ENCODE data around the gene OR2D2. TPM values are rescaled to one million over a fixed set of nuclear protein-coding genes. Genes with fewer than 3 reads are reported as not detected.
"Not testable (repeated sequence)": the region's sequence is repeated elsewhere in the genome, so short reads cannot be mapped to it uniquely, and the experiment has no call there.

Gene OR2D2
- total RNA-seq, 1 donor from 2014 or later: 0.38 TPM

DNA sequence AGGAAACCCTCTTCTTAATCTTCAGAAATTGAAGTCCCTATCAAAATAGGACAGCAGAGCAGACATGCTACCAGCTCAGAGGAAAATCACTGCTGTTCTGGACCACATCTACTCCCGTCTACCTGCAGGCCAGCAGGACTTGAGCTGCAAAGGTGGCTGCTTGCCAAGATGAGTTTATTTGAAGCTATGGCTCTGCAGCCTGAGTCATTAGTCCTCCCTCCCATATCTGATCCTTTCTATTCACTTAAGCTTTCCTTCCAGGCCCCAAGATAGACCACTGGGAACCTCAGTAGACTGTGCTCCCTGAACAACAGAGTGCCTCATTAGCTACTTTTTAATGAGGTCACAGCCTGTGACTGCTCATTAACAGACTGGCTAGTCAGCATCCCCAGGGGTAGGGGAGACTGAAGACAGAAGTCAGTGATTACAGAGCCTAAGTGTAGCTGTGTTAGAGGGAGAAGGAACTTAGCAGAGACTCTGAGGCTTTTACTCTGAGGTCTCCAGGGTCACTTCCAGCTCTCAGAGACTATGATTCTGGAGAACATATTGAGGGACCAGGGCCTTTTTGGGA, 36.2 kb downstream of the OR2D2 start:
- Histone ChIP-seq H3K27me3 (ENCODE audit: control insufficient read depth, insufficient read depth, low read length) (no peaks in the 10 kb centered on the region), H3K4me3 (ENCODE audit: low read depth, low read length) (no peak overlapping the region), H3K36me3 (ENCODE audit: control insufficient read depth, insufficient read depth, low read length) (no peaks in the 10 kb centered on the region)
- TF ChIP-seq, protein P1, sequence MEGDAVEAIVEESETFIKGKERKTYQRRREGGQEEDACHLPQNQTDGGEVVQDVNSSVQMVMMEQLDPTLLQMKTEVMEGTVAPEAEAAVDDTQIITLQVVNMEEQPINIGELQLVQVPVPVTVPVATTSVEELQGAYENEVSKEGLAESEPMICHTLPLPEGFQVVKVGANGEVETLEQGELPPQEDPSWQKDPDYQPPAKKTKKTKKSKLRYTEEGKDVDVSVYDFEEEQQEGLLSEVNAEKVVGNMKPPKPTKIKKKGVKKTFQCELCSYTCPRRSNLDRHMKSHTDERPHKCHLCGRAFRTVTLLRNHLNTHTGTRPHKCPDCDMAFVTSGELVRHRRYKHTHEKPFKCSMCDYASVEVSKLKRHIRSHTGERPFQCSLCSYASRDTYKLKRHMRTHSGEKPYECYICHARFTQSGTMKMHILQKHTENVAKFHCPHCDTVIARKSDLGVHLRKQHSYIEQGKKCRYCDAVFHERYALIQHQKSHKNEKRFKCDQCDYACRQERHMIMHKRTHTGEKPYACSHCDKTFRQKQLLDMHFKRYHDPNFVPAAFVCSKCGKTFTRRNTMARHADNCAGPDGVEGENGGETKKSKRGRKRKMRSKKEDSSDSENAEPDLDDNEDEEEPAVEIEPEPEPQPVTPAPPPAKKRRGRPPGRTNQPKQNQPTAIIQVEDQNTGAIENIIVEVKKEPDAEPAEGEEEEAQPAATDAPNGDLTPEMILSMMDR (IDR thresholded peaks at IDR 0.05; ENCODE audit: insufficient read depth, low read length, poor library complexity, severe bottlenecking): no peak
- peak; percentile 42 for DNase-seq (ENCODE audit: low read depth)

DNA sequence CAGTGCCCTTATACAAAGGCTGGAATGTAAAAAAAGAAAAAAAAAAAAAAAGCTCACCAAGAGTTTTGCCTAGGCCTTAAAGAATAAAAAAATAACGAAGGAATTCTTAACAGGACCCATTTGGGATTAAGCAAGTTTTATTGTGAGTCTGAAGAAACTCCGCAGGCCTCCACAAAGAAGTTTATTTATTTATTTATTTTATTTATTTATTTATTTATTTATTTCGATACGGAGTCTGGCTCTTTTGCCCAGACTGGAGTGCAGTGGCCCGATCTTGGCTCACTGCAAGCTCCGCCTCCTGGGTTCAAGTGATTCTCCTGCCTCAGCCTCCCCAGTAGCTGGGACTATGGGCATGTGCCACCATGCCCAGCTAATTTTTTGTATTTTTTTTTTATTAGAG, 37.5 kb downstream of the OR2D2 start:
- DNase-seq (ENCODE audit: low read depth); H3K36me3 ChIP-seq (ENCODE audit: control insufficient read depth, insufficient read depth, low read length); H3K27me3 ChIP-seq (ENCODE audit: control insufficient read depth, insufficient read depth, low read length); H3K4me3 ChIP-seq (ENCODE audit: low read depth, low read length): not testable (repeated sequence)

DNA sequence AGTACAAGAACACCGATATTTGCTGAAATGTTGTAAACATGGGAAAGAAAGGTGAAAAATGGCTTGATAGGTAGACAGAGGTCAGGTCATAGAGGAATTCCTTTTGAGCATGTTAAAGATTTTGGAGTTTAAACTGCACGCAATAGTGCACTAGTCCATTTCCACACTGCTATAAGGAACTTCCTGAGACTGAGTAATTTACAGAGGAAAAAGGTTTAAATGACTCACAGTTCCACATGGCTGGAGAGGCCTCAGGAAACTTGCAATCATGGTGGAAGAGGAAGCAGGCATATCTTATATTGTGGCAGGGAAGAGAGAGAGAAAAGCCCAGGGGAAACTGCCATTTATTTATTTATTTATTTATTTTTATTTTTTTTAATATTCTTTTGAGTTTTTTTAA, 41.8 kb downstream of the OR2D2 start:
- TF ChIP-seq, protein P1 (IDR thresholded peaks at IDR 0.05; ENCODE audit: insufficient read depth, low read length, poor library complexity, severe bottlenecking): no peak
- Histone ChIP-seq H3K36me3 (ENCODE audit: control insufficient read depth, insufficient read depth, low read length) (no peaks in the 10 kb centered on the region), H3K4me3 (ENCODE audit: low read depth, low read length) (no peak overlapping the region), H3K27me3 (ENCODE audit: control insufficient read depth, insufficient read depth, low read length) (no peaks in the 10 kb centered on the region)
- DNase-seq (ENCODE audit: low read depth): no peak

DNA sequence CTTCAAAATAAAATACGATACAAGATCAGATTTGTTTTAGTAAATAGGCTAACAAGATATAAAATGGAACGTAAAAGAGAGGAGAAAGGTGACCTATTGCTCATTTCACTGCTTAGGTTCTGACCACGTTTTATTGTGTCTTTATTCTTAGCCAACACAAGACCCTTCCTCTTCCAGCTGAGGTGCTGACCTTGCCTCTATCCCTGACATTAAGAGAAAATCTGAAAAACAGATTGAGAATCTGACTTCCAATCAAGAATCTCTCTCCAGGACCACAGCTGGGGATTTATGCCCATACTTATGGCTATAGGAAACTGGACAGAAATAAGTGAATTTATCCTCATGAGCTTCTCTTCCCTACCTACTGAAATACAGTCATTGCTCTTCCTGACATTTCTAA, 46.9 kb downstream of the OR2D2 start, which contains the start of gene OR10A5:
Gene OR10A5, plus strand, starts transcription at position 301 of the 400 bp plus-strand sequence. Its CDS starts 0 bp downstream, at position 301.
- TF ChIP-seq, protein P1 (IDR thresholded peaks at IDR 0.05; ENCODE audit: insufficient read depth, low read length, poor library complexity, severe bottlenecking): no peak
- DNase-seq (ENCODE audit: low read depth): no peak
- Histone ChIP-seq H3K36me3 (ENCODE audit: control insufficient read depth, insufficient read depth, low read length) (no peaks in the 10 kb centered on the region), H3K27me3 (ENCODE audit: control insufficient read depth, insufficient read depth, low read length) (no peaks in the 10 kb centered on the region), H3K4me3 (ENCODE audit: low read depth, low read length) (no peak within 1 kb of the TSS)

DNA sequence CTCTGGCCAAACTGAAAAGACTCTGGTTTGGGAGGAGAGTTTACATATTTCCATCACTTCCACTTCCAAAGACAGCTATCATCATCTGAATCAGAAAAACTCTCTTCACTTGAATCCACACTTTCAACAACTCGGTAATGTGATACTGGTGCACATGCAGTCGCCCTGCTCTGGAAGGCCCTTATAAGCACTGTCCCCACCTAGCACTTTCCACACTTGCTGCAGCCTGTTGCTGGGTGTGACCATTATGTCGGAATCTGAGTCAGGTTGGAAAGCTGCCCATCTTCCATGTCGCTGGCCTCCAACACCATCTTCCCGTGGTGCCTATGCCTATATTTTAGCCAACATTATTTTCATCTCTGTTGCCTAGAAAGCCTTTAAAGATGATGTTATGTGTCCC, 47.9 kb downstream of the OR2D2 start:
- TF ChIP-seq, protein P1 (IDR thresholded peaks at IDR 0.05; ENCODE audit: insufficient read depth, low read length, poor library complexity, severe bottlenecking): no peak
- H3K4me3 ChIP-seq (ENCODE audit: low read depth, low read length): no peak overlapping the region
- no peak for DNase-seq (ENCODE audit: low read depth)

DNA sequence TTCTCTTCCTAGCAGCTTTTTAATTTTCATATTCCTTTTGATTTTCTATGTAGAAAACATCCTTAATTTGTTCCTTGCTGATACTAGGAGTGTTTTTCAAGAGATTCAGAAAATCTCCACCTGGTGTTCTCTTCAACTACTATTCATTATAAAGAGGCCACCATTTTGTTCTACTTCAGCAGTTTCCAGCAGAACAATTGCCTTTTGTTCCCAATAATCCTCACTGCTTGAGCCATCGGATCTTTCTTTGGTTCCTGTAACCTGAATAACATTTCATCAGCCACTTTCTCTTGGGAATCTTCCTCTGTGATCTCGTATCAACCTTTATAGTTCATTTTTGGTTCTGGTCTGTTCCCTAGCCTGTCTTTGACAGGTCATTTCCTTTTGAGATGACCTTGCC, 48.6 kb downstream of the OR2D2 start:
- H3K36me3 ChIP-seq (ENCODE audit: control insufficient read depth, insufficient read depth, low read length): no peaks in the 10 kb centered on the region
- DNase-seq (ENCODE audit: low read depth): no peak
- TF ChIP-seq, protein P1 (IDR thresholded peaks at IDR 0.05; ENCODE audit: insufficient read depth, low read length, poor library complexity, severe bottlenecking): no peak
- no peaks in the 10 kb centered on the region for H3K27me3 ChIP-seq (ENCODE audit: control insufficient read depth, insufficient read depth, low read length)
- H3K4me3 ChIP-seq (ENCODE audit: low read depth, low read length): no peak overlapping the region

More for the DNA sequence above, 47.9 kb downstream of the OR2D2 start:
- Histone ChIP-seq H3K27me3 (ENCODE audit: control insufficient read depth, insufficient read depth, low read length) (no peaks in the 10 kb centered on the region), H3K36me3 (ENCODE audit: control insufficient read depth, insufficient read depth, low read length) (no peaks in the 10 kb centered on the region)
